GM23338 (cell line): Measurements from ENCODE around the gene ARHGEF19. TPM values are rescaled to one million over a fixed set of nuclear protein-coding genes. Genes with fewer than 3 reads are reported as not detected.

Source experiments
- ATAC-seq: fragments of 200-7000 bp; cut with Tn5 transposase; 3 replicates; pipeline ENCODE4 v1.9.1; 2020
- DNase-seq: peaks from one replicate; pipeline ENCODE4 v3.0.0-alpha.2; 2015; ENCODE audit warnings: low spot score
- H2AFZ ChIP-seq: fragments of 200-600 bp; sonication (generic); 2 replicates; pipeline ENCODE4 v1.8.0; 2016; ENCODE audit warnings: antibody characterized with exemption, mild to moderate bottlenecking, moderate library complexity
- H3F3A ChIP-seq: fragments of 200-600 bp; sonication (generic); replicated peaks from 2 replicates; pipeline ENCODE4 v1.8.0; 2017; ENCODE audit warnings: antibody characterized with exemption, mixed run types, low read depth
- H3K27ac ChIP-seq: fragments of 200-600 bp; sonication (generic); 2 replicates; pipeline ENCODE4 v1.6.1; 2016; ENCODE audit warnings: low read depth
- H3K27me3 ChIP-seq: fragments of 200-600 bp; sonication (generic); 2 replicates; pipeline ENCODE4 v1.8.0; 2016; ENCODE audit warnings: mild to moderate bottlenecking, mixed run types, moderate library complexity; ENCODE audit not compliant: insufficient read depth
- H3K36me3 ChIP-seq: fragments of 200-600 bp; sonication (generic); 2 replicates; pipeline ENCODE4 v1.8.0; 2016; ENCODE audit warnings: mild to moderate bottlenecking; ENCODE audit not compliant: insufficient read depth
- H3K4me1 ChIP-seq: fragments of 200-600 bp; sonication (generic); 2 replicates; pipeline ENCODE4 v1.8.0; 2016; ENCODE audit warnings: mild to moderate bottlenecking, moderate library complexity; ENCODE audit not compliant: insufficient read depth
- H3K4me2 ChIP-seq: fragments of 200-600 bp; sonication (generic); 2 replicates; pipeline ENCODE4 v1.7.1; 2017; ENCODE audit warnings: mixed run types
- H3K4me3 ChIP-seq: fragments of 200-600 bp; sonication (generic); 2 replicates; pipeline ENCODE4 v1.6.1; 2016; ENCODE audit warnings: mixed run types
- H3K79me2 ChIP-seq: fragments of 200-600 bp; sonication (generic); replicated peaks from 2 replicates; pipeline ENCODE4 v1.8.0; 2017; ENCODE audit warnings: mild to moderate bottlenecking; ENCODE audit not compliant: insufficient read depth
- H3K9me2 ChIP-seq: fragments of 200-600 bp; sonication (generic); 2 replicates; pipeline ENCODE4 v1.8.0; 2017; ENCODE audit not compliant: insufficient read depth
- H4K20me1 ChIP-seq: fragments of 200-600 bp; sonication (generic); replicated peaks from 2 replicates; pipeline ENCODE4 v1.8.0; 2017; ENCODE audit warnings: mild to moderate bottlenecking; ENCODE audit not compliant: insufficient read depth
- H3K27ac Mint-ChIP-seq: 2 replicates; pipeline ENCODE4 v1.8.0; 2020; ENCODE audit warnings: inconsistent platforms, mild to moderate bottlenecking, moderate library complexity, mixed read lengths
- H3K27me3 Mint-ChIP-seq: 3 replicates; pipeline ENCODE4 v1.8.0; 2022; ENCODE audit warnings: low read depth, mild to moderate bottlenecking, moderate library complexity, mixed read lengths, inconsistent platforms; ENCODE audit not compliant: insufficient read depth, poor library complexity
- H3K36me3 Mint-ChIP-seq: 3 replicates; pipeline ENCODE4 v1.8.0; 2021; ENCODE audit warnings: low read depth, mild to moderate bottlenecking, inconsistent platforms, moderate library complexity, mixed read lengths
- H3K4me1 Mint-ChIP-seq: 3 replicates; pipeline ENCODE4 v1.8.0; 2020; ENCODE audit warnings: mild to moderate bottlenecking, inconsistent platforms, mixed read lengths
- H3K4me3 Mint-ChIP-seq: 3 replicates; pipeline ENCODE4 v1.8.0; 2021; ENCODE audit warnings: moderate library complexity, mild to moderate bottlenecking, inconsistent platforms, mixed read lengths
- H3K9me3 Mint-ChIP-seq: 3 replicates; pipeline ENCODE4 v1.8.0; 2020; ENCODE audit warnings: moderate library complexity, mild to moderate bottlenecking, inconsistent platforms, mixed read lengths
- CREB1 ChIP-seq: fragments of 250-450 bp; sonication (Bioruptor Pico); IDR thresholded peaks from 2 replicates; pipeline ENCODE4 v1.5.0; 2020; ENCODE audit warnings: low read depth, mild to moderate bottlenecking, moderate library complexity
- EZH2 ChIP-seq: fragments of 200-600 bp; sonication (generic); IDR thresholded peaks from one replicate; pipeline ENCODE4 v1.8.0; 2017; ENCODE audit warnings: antibody characterized with exemption, mild to moderate bottlenecking, low read depth; ENCODE audit not compliant: unreplicated experiment
- EZH2phosphoT487 ChIP-seq: fragments of 200-600 bp; sonication (generic); IDR thresholded peaks from one replicate; pipeline ENCODE4 v1.8.1; 2018; ENCODE audit warnings: antibody characterized with exemption; ENCODE audit not compliant: unreplicated experiment
- JUNB ChIP-seq: IDR thresholded peaks from one replicate; pipeline ENCODE4 v1.6.1; 2016; ENCODE audit warnings: antibody characterized with exemption; ENCODE audit not compliant: unreplicated experiment
- STAT1 ChIP-seq: IDR thresholded peaks from one replicate; pipeline ENCODE4 v1.6.1; 2016; ENCODE audit warnings: antibody characterized with exemption; ENCODE audit not compliant: unreplicated experiment
- polyA plus RNA-seq: library from polyadenylated mRNA; unstranded; fragments of >200 nt; fragmentation: Nextera tagmentation; extraction: Ambion mirVana; gene quantifications from 2 replicates; pipeline ENCODE4 v1.2.1, GENCODE V29; 2016
- total RNA-seq: library from RNA; depleted of rRNA; stranded (reverse); fragments of >200 nt; shearing (Covaris generic); gene quantifications from 2 replicates; pipeline ENCODE4 v1.2.3, GENCODE V29; 2014
- TF ChIP-seq, protein P1 (sequence below): IDR thresholded peaks from one replicate; pipeline ENCODE4 v1.6.1; 2018; ENCODE audit warnings: antibody characterized with exemption; ENCODE audit not compliant: unreplicated experiment
- TF ChIP-seq, protein P2 (sequence below), 2 experiments: fragments of 200-600 bp in 1 of 2; sonication (generic) in 1 of 2; conservative IDR thresholded peaks; 2 replicates each; pipeline versions ENCODE4 v1.5.1 to v1.6.1; 2016 to 2017; ENCODE audit warnings: antibody characterized with exemption in 2 of 2, low read depth in 2 of 2, mild to moderate bottlenecking in 2 of 2, moderate library complexity in 1 of 2

Gene ARHGEF19
- total and polyA plus RNA-seq, 2 experiments from 2014 or later = 19.5 to 46.4 TPM

- TF ChIP-seq EZH2 (no peak), JUNB (no peak), CREB1 (CRISPR knock-in tag) (no peak), STAT1 (no peak), EZH2phosphoT487 (no peak)
- TF ChIP-seq, protein P1, sequence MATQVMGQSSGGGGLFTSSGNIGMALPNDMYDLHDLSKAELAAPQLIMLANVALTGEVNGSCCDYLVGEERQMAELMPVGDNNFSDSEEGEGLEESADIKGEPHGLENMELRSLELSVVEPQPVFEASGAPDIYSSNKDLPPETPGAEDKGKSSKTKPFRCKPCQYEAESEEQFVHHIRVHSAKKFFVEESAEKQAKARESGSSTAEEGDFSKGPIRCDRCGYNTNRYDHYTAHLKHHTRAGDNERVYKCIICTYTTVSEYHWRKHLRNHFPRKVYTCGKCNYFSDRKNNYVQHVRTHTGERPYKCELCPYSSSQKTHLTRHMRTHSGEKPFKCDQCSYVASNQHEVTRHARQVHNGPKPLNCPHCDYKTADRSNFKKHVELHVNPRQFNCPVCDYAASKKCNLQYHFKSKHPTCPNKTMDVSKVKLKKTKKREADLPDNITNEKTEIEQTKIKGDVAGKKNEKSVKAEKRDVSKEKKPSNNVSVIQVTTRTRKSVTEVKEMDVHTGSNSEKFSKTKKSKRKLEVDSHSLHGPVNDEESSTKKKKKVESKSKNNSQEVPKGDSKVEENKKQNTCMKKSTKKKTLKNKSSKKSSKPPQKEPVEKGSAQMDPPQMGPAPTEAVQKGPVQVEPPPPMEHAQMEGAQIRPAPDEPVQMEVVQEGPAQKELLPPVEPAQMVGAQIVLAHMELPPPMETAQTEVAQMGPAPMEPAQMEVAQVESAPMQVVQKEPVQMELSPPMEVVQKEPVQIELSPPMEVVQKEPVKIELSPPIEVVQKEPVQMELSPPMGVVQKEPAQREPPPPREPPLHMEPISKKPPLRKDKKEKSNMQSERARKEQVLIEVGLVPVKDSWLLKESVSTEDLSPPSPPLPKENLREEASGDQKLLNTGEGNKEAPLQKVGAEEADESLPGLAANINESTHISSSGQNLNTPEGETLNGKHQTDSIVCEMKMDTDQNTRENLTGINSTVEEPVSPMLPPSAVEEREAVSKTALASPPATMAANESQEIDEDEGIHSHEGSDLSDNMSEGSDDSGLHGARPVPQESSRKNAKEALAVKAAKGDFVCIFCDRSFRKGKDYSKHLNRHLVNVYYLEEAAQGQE = no peak
These were observed 25.7 kb downstream of the ARHGEF19 start (continued) for GRCh38 chr1:16186655-16187235.

GRCh38 chr1:16184557-16185303, 27.7 kb downstream of the ARHGEF19 start:
- H3K9me3 Mint-ChIP-seq = no peaks in the 10 kb centered on the region
- H3K27me3 ChIP-seq = no peaks in the 10 kb centered on the region
- no peak overlapping the region for H3K27ac Mint-ChIP-seq
- no peak for DNase-seq
- TF ChIP-seq, protein P2, sequence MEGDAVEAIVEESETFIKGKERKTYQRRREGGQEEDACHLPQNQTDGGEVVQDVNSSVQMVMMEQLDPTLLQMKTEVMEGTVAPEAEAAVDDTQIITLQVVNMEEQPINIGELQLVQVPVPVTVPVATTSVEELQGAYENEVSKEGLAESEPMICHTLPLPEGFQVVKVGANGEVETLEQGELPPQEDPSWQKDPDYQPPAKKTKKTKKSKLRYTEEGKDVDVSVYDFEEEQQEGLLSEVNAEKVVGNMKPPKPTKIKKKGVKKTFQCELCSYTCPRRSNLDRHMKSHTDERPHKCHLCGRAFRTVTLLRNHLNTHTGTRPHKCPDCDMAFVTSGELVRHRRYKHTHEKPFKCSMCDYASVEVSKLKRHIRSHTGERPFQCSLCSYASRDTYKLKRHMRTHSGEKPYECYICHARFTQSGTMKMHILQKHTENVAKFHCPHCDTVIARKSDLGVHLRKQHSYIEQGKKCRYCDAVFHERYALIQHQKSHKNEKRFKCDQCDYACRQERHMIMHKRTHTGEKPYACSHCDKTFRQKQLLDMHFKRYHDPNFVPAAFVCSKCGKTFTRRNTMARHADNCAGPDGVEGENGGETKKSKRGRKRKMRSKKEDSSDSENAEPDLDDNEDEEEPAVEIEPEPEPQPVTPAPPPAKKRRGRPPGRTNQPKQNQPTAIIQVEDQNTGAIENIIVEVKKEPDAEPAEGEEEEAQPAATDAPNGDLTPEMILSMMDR (conservative IDR thresholded peaks at IDR 0.05; ENCODE audit: low read depth in 2 of 2) = 0 out of 4 replicates have a peak, but pooled peaks of 1 of the 2 experiments have one; percentile 5
- TF ChIP-seq CREB1 (CRISPR knock-in tag) = no peak
- no peak overlapping the region for H3K4me3 ChIP-seq
- ATAC-seq = no peak
- H3F3A ChIP-seq = peaks cover 4% of the 10 kb centered on the region; the same call in 1 of the 2 replicates
- no peak overlapping the region for H3K4me3 Mint-ChIP-seq
- H2AFZ ChIP-seq = no peak overlapping the region; the same call in 1 of the 2 replicates
- no peak overlapping the region for H3K4me2 ChIP-seq
- H3K27me3 Mint-ChIP-seq = peaks cover 13% of the 10 kb centered on the region
- peaks cover 13% of the 10 kb centered on the region for H3K4me1 Mint-ChIP-seq
- H3K79me2 ChIP-seq = no peaks in the 10 kb centered on the region
- no peaks in the 10 kb centered on the region for H4K20me1 ChIP-seq
- H3K27ac ChIP-seq = no peak overlapping the region
- H3K4me1 ChIP-seq = peaks cover 9% of the 10 kb centered on the region; the same call in 1 of the 2 replicates
- H3K36me3 ChIP-seq = no peaks in the 10 kb centered on the region
- H3K36me3 Mint-ChIP-seq = no peaks in the 10 kb centered on the region
- H3K9me2 ChIP-seq = no peaks in the 10 kb centered on the region
